Astrocyte (in vitro differentiated cells and primary cell): Measurements from ENCODE around the gene GRM7.

ENCODE experiments used
- CTCF ChIP-seq: IDR thresholded peaks from 2 replicates; pipeline ENCODE4 v1.5.1; 2011; ENCODE audit warnings: low read depth, mild to moderate bottlenecking, inconsistent platforms, low read length, moderate library complexity; ENCODE audit not compliant: insufficient read depth
- EZH2 ChIP-seq: IDR thresholded peaks from 2 replicates; pipeline ENCODE4 v1.6.1; 2012; ENCODE audit warnings: mild to moderate bottlenecking, low read length, inconsistent platforms; ENCODE audit not compliant: insufficient read depth

- TF ChIP-seq CTCF: no peak
- no peak for TF ChIP-seq EZH2
Measured at GRCh38 chr3:7211740-7212139, 350.8 kb downstream of the GRM7 start.
